Bronchial epithelial cell (primary cell): ENCODE results near the gene CTU2. TPM values are rescaled to one million over a fixed set of nuclear protein-coding genes. Genes with fewer than 3 reads are reported as not detected.

ENCODE experiments used
- DNase-seq: peaks from one replicate; pipeline ENCODE4 v3.0.0-alpha.2; 2010; ENCODE audit warnings: low read depth
- FAIRE-seq: peaks from 2 replicates; lab custom pipeline; 2011; peaks lifted over from hg19 to GRCh38; lab: Jason Lieb, UNC
- H3K27me3 ChIP-seq: 2 replicates; pipeline ENCODE4 v1.5.1; 2011; ENCODE audit warnings: low read length; ENCODE audit not compliant: control insufficient read depth, insufficient read depth
- H3K36me3 ChIP-seq: 2 replicates; pipeline ENCODE4 v1.5.1; 2011; ENCODE audit warnings: low read length; ENCODE audit not compliant: control insufficient read depth, insufficient read depth
- H3K4me3 ChIP-seq: 2 replicates; pipeline ENCODE4 v1.5.1; 2011; ENCODE audit warnings: mild to moderate bottlenecking, low read depth, low read length, control low read depth
- CTCF ChIP-seq: IDR thresholded peaks from 2 replicates; pipeline ENCODE4 v1.5.1; 2011; ENCODE audit warnings: mild to moderate bottlenecking, moderate library complexity, low read length, control low read depth, inconsistent platforms; ENCODE audit not compliant: insufficient read depth, severe bottlenecking
- total RNA-seq: library from RNA; depleted of rRNA; stranded (reverse); fragments of >200 nt; gene quantifications from 2 replicates; pipeline ENCODE4 v1.2.1, GENCODE V29; 2014

Gene CTU2
- total RNA-seq, 1 donor from 2014 or later: 31.1 TPM

DNA sequence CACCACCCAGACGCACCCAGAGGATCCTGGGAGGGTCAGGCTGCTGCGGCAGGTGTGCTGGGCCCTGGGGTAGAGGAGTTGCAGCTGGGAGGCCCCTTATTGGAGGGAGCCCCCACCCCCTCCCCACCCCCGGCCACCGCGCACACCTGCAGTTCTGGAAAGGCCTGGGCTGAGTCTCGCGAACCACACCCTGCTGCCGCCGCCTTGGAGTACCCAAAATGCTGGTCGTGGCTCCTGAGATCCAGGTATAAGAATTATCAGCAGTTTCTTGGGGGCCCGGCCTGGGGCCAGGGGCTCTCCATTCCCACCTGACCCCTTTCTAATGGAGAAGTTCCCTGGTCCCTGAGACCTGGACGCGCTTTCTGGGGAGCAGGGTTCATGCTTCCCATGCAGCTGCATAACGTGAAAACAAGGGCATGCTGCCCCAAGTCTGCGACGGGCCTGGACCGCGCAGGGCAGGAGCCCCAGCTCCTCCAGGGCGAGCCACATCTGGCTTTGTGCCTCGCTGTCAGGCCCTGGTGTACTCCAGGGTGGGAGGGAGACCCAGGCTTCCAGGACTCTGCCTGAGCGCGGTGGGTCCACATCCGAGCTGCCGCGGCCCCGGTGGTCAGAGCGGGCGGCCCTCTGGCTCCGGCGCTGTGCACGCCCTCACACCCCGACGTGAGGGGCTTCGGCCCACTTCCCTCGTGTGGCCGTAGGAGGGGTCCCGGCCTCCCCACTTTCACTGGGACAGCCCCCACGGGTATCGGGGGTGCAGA, 12.7 kb upstream of the CTU2 start:
- no peak for FAIRE-seq
- H3K27me3 ChIP-seq: no peaks in the 10 kb centered on the region
- no peak for DNase-seq
- no peak overlapping the region for H3K4me3 ChIP-seq
- peaks cover 3% of the 10 kb centered on the region for H3K36me3 ChIP-seq
- no peak for TF ChIP-seq CTCF

DNA sequence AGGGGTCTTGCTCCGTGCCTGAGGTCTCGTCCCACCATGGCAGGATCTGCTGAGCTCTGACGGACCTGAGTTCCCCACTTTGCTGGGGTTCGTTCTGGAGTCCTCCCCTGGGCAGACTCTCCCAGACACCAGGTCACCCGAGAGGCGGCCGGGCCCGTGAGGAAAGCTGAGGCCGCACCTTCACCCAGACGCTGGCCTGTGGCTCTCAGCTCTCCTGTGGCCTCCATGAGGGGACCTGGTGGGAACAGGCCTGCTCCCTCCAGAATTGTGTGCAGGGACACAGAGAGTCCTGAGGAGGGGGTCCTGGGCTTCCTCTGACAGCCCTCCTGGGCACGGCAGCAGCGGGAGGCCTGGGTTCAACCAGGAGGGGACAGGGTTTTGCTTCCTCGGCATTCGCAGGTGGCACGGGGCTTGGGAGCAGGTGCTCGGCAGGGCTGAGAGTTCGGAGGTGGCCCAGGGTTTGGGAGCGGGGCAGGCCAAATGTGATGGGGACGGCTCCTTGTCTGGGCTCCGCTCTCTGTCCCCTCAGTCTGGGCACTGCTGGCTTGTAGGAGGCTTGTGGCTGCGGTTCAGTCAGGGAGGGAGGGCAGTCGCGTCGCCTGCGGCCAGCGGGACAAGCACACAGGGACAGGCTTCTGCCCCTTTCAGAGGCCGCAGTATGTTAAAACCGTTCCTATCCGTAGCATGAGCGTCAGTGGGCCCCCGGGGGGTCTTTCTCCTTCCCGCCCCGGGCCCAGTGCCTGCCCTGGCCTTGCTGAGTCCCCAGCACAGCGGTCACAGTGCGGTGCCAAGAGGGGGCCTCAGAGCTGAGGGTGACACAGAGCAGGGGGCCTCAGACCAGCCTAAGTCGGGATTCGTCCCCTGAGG, 11.8 kb upstream of the CTU2 start:
- TF ChIP-seq CTCF: no peak
- Histone ChIP-seq H3K4me3 (no peak overlapping the region), H3K27me3 (no peaks in the 10 kb centered on the region), H3K36me3 (peaks cover 3% of the 10 kb centered on the region)
- FAIRE-seq (no peak), DNase-seq (no peak)

GRCh38 chr16:88695218-88695617, 11.1 kb upstream of the CTU2 start:
- FAIRE-seq (no peak), DNase-seq (no peak)
- Histone ChIP-seq H3K36me3 (peaks cover 3% of the 10 kb centered on the region), H3K4me3 (no peak overlapping the region), H3K27me3 (no peaks in the 10 kb centered on the region)
- no peak for TF ChIP-seq CTCF

- TF ChIP-seq CTCF: no peak
- Histone ChIP-seq H3K36me3 (peaks cover 3% of the 10 kb centered on the region), H3K4me3 (no peak overlapping the region), H3K27me3 (no peaks in the 10 kb centered on the region)
- DNase-seq (no peak), FAIRE-seq (no peak)
Measured at GRCh38 chr16:88695753-88696152, 10.6 kb upstream of the CTU2 start.

GRCh38 chr16:88696441-88696840, 9.9 kb upstream of the CTU2 start:
- Histone ChIP-seq H3K36me3 (peaks cover 3% of the 10 kb centered on the region), H3K4me3 (no peak overlapping the region), H3K27me3 (no peaks in the 10 kb centered on the region)
- no peak for TF ChIP-seq CTCF
- FAIRE-seq: no peak
- DNase-seq: no peak
